NCI-H187 treated with DMSO at 0.1 percent for 48 hours (cell line): ENCODE measurements around the gene TIMM13.
"Not testable (repeated sequence)": the region's sequence is repeated elsewhere in the genome, so short reads cannot be mapped to it uniquely, and the experiment has no call there.

Source experiments
- DNase-seq: peaks from one replicate; lab custom pipeline; 2025; lab: John Stamatoyannopoulos, UW

TIMM13 gene

GRCh38 chr19:2427429-2428320 lies at the start of gene TIMM13:
TIMM13 (minus strand) TSS chr19:2427586; CDS start chr19:2427533, 53 bp downstream.
- peak; percentile 82 for DNase-seq

GRCh38 chr19:2476451-2477140 lies 49.2 kb upstream of the TIMM13 start:
- DNase-seq = no peak

- peak; percentile 89 for DNase-seq
Observed at GRCh38 chr19:2475702-2476450, 48.5 kb upstream of the TIMM13 start, which contains the start of gene GADD45B. GADD45B (plus strand) TSS chr19:2476127; CDS start chr19:2476359, 232 bp downstream.

DNA sequence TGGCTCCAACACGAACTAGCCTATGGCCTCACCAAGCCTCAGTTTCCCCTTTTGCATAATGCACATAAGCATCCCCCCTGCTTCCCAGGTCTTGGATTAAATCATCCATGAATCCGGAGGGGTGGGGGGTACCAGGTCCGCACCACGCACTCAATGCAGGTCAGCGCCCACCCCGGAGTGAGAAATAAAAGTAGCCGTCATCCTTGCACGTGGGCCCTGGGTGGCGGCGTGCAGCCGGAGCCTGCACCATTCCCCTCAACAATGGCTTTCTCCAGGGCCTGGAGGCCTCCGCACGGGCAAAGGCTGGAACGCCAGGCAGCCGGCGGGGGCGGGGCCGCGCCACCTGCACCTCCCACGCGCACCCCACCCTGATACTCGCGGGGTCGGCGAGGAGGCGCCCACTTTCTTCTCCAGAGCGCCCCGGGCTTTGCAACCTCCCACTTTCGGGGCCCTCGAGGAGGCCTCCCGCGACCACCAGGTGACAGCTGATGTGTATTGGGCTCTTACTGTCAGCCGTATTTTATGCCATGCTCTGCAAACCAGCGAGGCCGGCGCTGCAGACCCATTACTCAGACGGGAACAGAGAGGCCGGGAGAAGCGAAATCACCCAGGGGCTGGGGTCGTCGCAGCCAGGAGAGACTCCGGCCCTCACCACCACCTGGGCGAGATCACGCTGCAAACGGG lies 47.8 kb upstream of the TIMM13 start:
- DNase-seq = no peak

GRCh38 chr19:2474232-2475017 lies 47.0 kb upstream of the TIMM13 start:
- DNase-seq = peak; percentile 14

- DNase-seq = not testable (repeated sequence)
Observed at GRCh38 chr19:2469915-2470200, 42.5 kb upstream of the TIMM13 start.

- DNase-seq = no peak
Observed at GRCh38 chr19:2469102-2469914, 41.9 kb upstream of the TIMM13 start.

- no peak for DNase-seq
Observed at GRCh38 chr19:2468596-2468995, 41.2 kb upstream of the TIMM13 start.

DNA sequence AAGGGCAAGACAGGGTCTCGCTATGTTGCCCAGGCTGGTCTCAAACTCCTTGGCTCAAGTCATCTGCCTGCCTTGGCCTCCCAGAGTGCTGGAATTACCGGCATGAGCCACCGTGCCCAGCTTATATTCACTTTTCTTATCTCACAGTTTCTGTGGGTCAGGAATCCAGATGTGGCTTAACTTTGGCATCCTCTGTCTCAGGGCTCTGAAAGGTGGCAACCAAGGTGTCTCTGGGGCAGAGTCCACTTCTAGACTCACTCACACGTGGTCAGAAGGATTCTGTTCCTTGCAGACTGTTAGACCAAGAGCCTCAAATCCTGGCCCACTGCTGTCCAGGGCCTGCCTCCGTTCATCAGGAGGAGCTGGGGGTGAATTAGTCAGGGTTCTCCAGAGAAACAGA lies 37.0 kb upstream of the TIMM13 start:
- no peak for DNase-seq

DNA sequence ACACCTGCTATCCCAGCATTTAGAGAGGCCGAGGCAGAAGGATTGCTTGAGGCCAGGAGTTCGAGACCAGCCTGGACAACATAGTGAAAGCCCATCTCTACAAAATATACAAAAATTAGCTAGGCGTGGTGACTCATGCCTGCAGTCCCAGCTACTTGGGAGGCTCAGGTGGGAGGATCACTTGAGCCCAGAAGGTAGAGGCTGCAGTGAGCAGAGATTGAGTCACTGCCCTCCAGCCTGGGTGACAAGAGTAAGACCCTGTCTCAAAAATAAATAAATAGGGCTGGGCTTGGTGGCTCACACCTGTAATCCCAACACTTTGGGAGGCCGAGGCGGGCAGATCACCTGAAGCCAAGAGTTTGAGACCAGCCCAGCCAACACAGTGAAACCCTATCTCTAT lies 36.3 kb upstream of the TIMM13 start:
- not testable (repeated sequence) for DNase-seq

DNA sequence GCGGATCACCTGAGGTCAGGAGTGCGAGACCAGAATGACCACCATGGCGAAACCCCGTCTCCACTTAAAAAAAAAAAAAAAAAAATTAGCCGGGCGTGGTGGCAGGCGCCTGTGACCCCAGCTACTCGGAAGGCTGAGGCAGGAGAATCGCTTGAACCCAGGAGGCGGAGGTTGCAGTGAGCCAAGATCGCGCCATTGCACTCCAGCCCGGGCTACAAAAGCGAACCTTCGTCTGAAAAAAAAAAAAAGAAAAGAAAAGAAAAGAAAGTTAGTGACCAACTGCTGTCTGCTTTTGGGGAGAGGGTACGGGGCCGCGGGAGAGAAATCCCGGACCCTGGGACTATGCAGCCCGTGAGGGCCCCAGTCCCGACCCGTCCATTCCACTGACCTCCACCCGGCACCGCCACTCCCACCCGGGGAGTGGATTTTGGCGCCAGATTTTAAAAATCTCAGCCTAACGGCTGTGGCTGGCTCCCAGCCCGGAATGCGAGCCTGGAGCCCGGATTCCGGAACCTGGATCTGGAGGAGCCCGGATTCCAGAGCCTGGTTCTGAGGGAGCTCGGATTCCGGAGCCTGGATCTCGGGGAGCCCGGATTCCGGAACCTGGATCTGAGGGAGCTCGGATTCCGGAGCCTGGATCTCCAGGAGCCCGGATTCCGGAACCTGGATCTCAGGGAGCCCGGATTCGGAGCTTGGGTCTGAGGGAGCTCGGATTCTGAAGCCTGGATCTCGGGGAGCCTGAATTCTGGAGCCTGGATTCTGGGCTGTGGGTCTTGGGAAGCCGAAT lies 35.4 kb upstream of the TIMM13 start:
- DNase-seq = peak; percentile 15

DNA sequence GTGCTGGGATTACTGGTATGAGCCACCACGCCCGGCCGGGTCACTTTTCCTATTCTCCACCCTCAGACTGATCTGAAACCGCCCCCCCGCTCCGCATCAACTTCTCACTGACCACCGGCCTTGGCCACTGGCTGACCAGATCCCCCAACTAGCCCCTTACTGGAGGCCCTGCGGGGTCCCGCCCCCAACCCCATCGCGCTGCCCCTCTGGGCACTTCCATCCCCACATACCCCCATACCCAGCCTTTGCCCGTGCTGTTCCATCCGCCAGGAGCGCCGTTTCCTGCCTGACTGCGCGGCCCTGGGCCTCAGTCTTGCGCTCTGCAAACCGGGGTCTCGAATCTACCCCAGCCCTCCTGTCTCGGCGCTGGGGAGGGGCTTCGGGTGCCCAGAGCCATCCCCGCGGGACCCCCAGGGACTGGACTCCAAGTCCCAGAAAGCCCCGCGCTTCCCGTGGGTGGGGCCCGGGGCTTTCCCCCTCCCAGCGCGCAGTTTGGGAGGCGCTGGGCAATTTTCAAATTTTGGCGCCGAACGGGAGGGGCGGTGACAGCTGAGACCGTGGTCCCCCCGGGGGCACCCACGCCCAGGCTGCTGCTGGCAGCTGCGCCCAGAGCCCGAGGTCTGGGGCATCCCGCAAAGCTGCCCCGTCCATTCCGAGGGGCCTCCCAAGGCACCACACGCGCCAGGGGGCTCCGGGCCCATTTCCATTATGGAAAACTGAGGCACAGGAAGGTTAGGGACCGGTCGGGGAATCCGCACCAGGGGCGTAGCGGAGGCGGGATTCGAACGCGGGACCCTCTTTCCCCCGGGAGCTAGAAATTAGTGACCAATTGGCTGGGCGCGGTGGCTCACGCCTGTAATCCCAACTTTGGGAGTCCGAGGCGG lies 34.6 kb upstream of the TIMM13 start:
- DNase-seq = peak; percentile 10

DNA sequence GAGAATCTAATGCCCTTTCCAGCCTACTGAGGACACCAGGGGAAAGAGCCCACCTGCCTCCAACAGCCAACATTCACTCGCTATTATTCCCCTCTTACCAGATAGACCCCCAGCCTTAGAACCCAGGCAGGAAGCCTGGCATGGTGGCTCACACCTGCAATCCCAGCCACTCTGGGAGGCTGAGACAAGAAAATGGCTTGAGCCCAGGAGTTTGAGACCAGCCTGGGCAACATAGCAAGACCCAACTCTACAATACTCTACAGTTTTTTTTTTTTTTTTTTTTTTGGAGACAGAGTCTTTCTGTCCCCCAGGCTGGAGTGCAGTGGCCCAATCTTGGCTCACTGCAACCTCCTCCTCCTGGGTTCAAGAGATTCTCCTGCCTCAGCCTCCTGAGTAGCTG lies 32.9 kb upstream of the TIMM13 start:
- no peak for DNase-seq

DNA sequence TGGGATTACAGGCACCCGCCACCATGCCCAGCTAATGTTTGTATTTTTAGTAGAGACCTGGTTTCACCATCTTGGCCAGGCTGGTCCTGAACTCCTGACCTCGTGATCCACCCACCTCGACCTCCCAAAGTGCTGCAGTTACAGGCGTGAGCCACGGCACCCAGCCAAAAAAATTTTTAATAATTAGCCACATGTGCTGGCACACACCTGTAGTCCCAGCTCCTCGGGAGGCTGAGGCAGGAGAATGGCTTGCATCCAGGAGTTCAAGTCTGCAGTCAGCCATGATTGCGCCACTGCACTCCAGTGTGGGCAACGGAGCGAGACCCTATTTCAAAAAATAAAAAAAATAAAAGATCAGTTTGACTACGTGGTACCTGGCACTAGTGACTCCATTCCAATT lies 31.4 kb upstream of the TIMM13 start:
- not testable (repeated sequence) for DNase-seq

- no peak for DNase-seq
Observed at GRCh38 chr19:2458054-2458453, 30.7 kb upstream of the TIMM13 start.

GRCh38 chr19:2457394-2458037 lies 30.1 kb upstream of the TIMM13 start:
- no peak for DNase-seq

GRCh38 chr19:2455851-2456570 lies 28.6 kb upstream of the TIMM13 start:
- DNase-seq = no peak
